SK-N-SH (cell line): Measurements from ENCODE around the gene NISCH.

ENCODE experiments used
- CTCF ChIP-seq: fragments of 200-600 bp; sonication (generic); IDR thresholded peaks from 2 replicates; pipeline ENCODE4 v1.6.1; 2017; ENCODE audit warnings: antibody characterized with exemption, mild to moderate bottlenecking, moderate library complexity
- EP300 ChIP-seq, 2 experiments: IDR thresholded peaks; 2 replicates each; pipeline versions ENCODE4 v1.4.0 to v1.6.1; 2012; ENCODE audit warnings: borderline replicate concordance in 1 of 2, low read depth in 1 of 2, low read length in 1 of 2
- POLR2AphosphoS5 ChIP-seq: IDR thresholded peaks from 2 replicates; pipeline ENCODE4 v1.6.1; 2012; ENCODE audit warnings: low read depth, low read length
- REST ChIP-seq: IDR thresholded peaks from 2 replicates; pipeline ENCODE4 v1.6.1; 2012; ENCODE audit warnings: mild to moderate bottlenecking, low read depth, low read length, moderate library complexity
- TAF1 ChIP-seq: IDR thresholded peaks from 2 replicates; pipeline ENCODE4 v1.6.1; 2012; ENCODE audit warnings: low read depth, mild to moderate bottlenecking, low read length, moderate library complexity, borderline replicate concordance
- ZBTB33 ChIP-seq: IDR thresholded peaks from 2 replicates; pipeline ENCODE4 v1.4.0; 2012; ENCODE audit warnings: low read depth, borderline replicate concordance

GRCh38 chr3:52488746-52489145 lies 33.3 kb downstream of the NISCH start:
- TF ChIP-seq EP300 (IDR thresholded peaks at IDR 0.05; ENCODE audit: borderline replicate concordance in 1 of 2, low read depth in 1 of 2, low read length in 1 of 2): no peak
- no peak for TF ChIP-seq POLR2AphosphoS5
- TF ChIP-seq TAF1: no peak
- TF ChIP-seq ZBTB33: no peak
- no peak for TF ChIP-seq REST
- TF ChIP-seq CTCF: no peak
